ENCODE results near the gene CLMN. TPM values are rescaled to one million over a fixed set of nuclear protein-coding genes. Genes with fewer than 3 reads are reported as not detected.
A peak's percentile ranks its signal among the peaks of the same experiment; 100 is the strongest.

The CLMN gene
- total and polyA plus RNA-seq, 2 of the 13 experiments (the other 11 are each of a cell fraction or from before 2014, with no cell fraction given) = 15.1 to 16.7 TPM

DNA sequence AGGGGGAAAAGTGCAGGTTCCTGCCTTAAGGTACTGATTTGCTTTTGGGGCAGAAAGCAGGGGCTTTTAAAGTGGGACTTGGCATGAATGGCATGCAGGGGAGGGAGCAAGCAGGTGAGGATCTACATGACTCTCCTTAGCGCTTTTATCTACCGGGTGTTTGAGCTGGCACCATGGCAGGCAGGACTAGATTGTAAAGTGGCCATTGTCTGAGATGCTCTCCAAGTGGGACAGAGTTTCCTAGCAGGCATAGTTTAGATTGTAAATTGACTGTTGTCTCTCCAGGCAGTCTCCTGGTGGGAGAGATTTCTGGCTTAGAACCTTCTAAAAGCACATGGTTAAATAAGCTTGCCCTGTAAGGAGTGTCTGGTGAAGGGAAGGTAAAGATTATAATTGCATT lies 157.1 kb downstream of the CLMN start:
- Histone ChIP-seq H3K4me1 (ENCODE audit: insufficient read depth, low read length) (peaks cover 19% of the 10 kb centered on the region), H3K9me3 (ENCODE audit: low read length) (peaks cover 10% of the 10 kb centered on the region; the same call in 1 of the 2 replicates), H2AFZ (ENCODE audit: low read length) (no peak overlapping the region), H4K20me1 (ENCODE audit: insufficient read depth, low read length) (no peaks in the 10 kb centered on the region), H3K79me2 (ENCODE audit: insufficient read depth, low read length) (peaks cover 6% of the 10 kb centered on the region), H3K36me3 (replicated peaks in 1 of 2; ENCODE audit: control insufficient read depth in 1 of 2, insufficient read depth in 2 of 2, low read length in 2 of 2) (no peaks in the 10 kb centered on the region), H3K9ac (ENCODE audit: insufficient read depth, low read depth, low read length) (no peak overlapping the region), H3K4me3 (replicated peaks in 1 of 3; ENCODE audit: insufficient read depth in 1 of 3, low read depth in 2 of 3, low read length in 3 of 3) (no peak overlapping the region), H3K27ac (ENCODE audit: extremely low read length, insufficient read depth, low read length) (no peak overlapping the region), H3K4me2 (ENCODE audit: low read depth, low read length) (no peak overlapping the region), H3K27me3 (ENCODE audit: control insufficient read depth in 1 of 2, insufficient read depth in 2 of 2, low read length in 2 of 2) (no peaks in the 10 kb centered on the region)
- POLR2A ChIA-PET = no interaction called here
- in situ Hi-C loops (cut with HindIII; ENCODE audit: extremely low pct_ligation_motif_present, low pct_unique_long_range_greater_than_20kb) = no loop called here
- ATAC-seq = no peak
- CTCF ChIA-PET (ENCODE audit: low intra/inter-chr PET ratio, low total read pairs) = no interaction called here
- no peak for FAIRE-seq
- DNase-seq (ENCODE audit: low spot score) = no peak
- TF ChIP-seq ZNF207 (IDR thresholded peaks at IDR 0.05; ENCODE audit: borderline replicate concordance) = no peak
- TF ChIP-seq ZNF556 (CRISPR knock-in tag; IDR thresholded peaks at IDR 0.05; ENCODE audit: borderline replicate concordance) = no peak
- no peak for TF ChIP-seq ZNF562 (CRISPR knock-in tag; IDR thresholded peaks at IDR 0.05; ENCODE audit: borderline replicate concordance)
- TF ChIP-seq, protein P1, sequence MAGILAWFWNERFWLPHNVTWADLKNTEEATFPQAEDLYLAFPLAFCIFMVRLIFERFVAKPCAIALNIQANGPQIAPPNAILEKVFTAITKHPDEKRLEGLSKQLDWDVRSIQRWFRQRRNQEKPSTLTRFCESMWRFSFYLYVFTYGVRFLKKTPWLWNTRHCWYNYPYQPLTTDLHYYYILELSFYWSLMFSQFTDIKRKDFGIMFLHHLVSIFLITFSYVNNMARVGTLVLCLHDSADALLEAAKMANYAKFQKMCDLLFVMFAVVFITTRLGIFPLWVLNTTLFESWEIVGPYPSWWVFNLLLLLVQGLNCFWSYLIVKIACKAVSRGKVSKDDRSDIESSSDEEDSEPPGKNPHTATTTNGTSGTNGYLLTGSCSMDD (CRISPR knock-in tag; IDR thresholded peaks at IDR 0.05) = no peak
- 100% methylated on average over 2 of the region's 2 CpGs for WGBS (ENCODE audit: low lambda C conversion rate)
- intact Hi-C loops (cut with micrococcal nuclease; ENCODE audit: unreplicated experiment) = no loop called here
- no TSS peak for BruUV-seq (replicated peaks)

DNA sequence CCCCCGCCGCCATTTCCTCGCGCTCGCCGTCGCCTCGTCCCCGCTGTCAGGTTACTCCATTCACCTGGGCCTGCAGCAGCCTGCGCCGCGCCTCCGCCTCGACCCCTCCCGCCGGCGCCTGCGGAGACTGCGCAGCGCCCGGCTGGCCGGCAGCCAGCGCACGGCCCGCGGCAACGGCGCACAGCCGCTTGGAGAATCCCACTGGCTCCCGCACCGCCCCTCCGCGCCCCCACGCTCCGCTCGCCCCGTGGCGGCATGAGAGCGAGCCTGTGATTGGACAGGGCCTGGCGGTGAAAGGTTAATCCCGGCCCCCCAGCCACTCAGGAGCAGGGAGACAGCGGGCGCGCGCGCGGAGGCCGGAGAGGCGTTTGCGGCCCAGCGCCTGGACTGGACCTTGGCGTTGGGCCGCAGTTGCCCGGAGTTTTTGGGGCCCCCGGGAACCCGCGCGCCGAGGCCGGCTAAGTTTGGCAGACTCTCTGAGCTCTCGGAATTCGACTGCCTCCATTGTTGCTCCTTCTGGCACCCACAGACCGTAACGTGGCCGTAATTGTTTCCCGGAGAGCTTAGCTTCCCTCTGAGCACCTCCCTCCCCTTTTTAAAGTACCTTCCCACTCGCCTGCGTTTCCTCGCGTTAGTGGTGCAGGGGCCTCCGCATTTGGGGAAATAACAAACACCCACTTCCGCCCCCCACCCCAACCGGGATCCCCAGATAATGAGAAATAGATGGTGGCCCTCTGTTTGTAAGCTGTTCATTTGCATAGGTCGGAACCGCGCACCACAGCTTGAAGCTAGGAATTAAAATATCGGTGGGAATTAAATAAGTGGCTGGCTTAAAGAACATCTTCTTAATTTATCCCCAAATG lies 162.2 kb downstream of the CLMN start, which contains the start of gene DICER1:
Gene DICER1 (minus strand): TSS at position 203 of the 863 bp plus-strand sequence. CDS start 24,071 bp downstream, outside the sequence.
- H3K4me1 ChIP-seq (ENCODE audit: insufficient read depth, low read length) = peaks cover 43% of the 10 kb centered on the region
- intact Hi-C loops (cut with micrococcal nuclease; ENCODE audit: unreplicated experiment) = loop anchor here (10.0 kb wide), 1 partner anchor 177 kb away; no protein-coding TSS in a partner anchor
- H3K9me3 ChIP-seq (ENCODE audit: low read length) = no peaks in the 10 kb centered on the region
- 0% methylated on average over 25 of the region's 77 CpGs for WGBS (ENCODE audit: low lambda C conversion rate)
- FAIRE-seq = no peak
- peak within 1 kb of the TSS; percentile 96 for H3K27ac ChIP-seq (ENCODE audit: extremely low read length, insufficient read depth, low read length)
- H3K9ac ChIP-seq (ENCODE audit: insufficient read depth, low read depth, low read length) = peak within 1 kb of the TSS; percentile 97
- H3K36me3 ChIP-seq (replicated peaks in 1 of 2; ENCODE audit: control insufficient read depth in 1 of 2, insufficient read depth in 2 of 2, low read length in 2 of 2) = no peaks in the 10 kb centered on the region
- H2AFZ ChIP-seq (ENCODE audit: low read length) = no peak within 1 kb of the TSS
- peak; percentile 90 for ATAC-seq
- peak within 1 kb of the TSS; percentile 81 to 96 (median 85) for H3K4me3 ChIP-seq (replicated peaks in 1 of 3; ENCODE audit: insufficient read depth in 1 of 3, low read depth in 2 of 3, low read length in 3 of 3)
- no peaks in the 10 kb centered on the region for H4K20me1 ChIP-seq (ENCODE audit: insufficient read depth, low read length)
- CTCF ChIA-PET (ENCODE audit: low intra/inter-chr PET ratio, low total read pairs) = no interaction called here
- peaks cover 48% of the 10 kb centered on the region for H3K79me2 ChIP-seq (ENCODE audit: insufficient read depth, low read length)
- TSS peak; percentile 78 for BruUV-seq (replicated peaks)
- peak within 1 kb of the TSS; percentile 98 for H3K4me2 ChIP-seq (ENCODE audit: low read depth, low read length)
- no peaks in the 10 kb centered on the region; a peak in 1 of 5 replicates for H3K27me3 ChIP-seq (ENCODE audit: control insufficient read depth in 1 of 2, insufficient read depth in 2 of 2, low read length in 2 of 2)
- DNase-seq (ENCODE audit: low spot score) = peak; percentile 88
- in situ Hi-C loops (cut with HindIII; ENCODE audit: extremely low pct_ligation_motif_present, low pct_unique_long_range_greater_than_20kb) = no loop called here
- POLR2A ChIA-PET = interaction anchor here (1.0 to 1.6 kb wide), 4 partner anchors 26 to 137 kb away, joined by 3 to 6 read pairs (median 4); no protein-coding TSS in a partner anchor
- peak; percentile 89 for TF ChIP-seq MYC (CRISPR knock-in tag; IDR thresholded peaks at IDR 0.05; ENCODE audit: borderline replicate concordance)
- TF ChIP-seq, protein P2, sequence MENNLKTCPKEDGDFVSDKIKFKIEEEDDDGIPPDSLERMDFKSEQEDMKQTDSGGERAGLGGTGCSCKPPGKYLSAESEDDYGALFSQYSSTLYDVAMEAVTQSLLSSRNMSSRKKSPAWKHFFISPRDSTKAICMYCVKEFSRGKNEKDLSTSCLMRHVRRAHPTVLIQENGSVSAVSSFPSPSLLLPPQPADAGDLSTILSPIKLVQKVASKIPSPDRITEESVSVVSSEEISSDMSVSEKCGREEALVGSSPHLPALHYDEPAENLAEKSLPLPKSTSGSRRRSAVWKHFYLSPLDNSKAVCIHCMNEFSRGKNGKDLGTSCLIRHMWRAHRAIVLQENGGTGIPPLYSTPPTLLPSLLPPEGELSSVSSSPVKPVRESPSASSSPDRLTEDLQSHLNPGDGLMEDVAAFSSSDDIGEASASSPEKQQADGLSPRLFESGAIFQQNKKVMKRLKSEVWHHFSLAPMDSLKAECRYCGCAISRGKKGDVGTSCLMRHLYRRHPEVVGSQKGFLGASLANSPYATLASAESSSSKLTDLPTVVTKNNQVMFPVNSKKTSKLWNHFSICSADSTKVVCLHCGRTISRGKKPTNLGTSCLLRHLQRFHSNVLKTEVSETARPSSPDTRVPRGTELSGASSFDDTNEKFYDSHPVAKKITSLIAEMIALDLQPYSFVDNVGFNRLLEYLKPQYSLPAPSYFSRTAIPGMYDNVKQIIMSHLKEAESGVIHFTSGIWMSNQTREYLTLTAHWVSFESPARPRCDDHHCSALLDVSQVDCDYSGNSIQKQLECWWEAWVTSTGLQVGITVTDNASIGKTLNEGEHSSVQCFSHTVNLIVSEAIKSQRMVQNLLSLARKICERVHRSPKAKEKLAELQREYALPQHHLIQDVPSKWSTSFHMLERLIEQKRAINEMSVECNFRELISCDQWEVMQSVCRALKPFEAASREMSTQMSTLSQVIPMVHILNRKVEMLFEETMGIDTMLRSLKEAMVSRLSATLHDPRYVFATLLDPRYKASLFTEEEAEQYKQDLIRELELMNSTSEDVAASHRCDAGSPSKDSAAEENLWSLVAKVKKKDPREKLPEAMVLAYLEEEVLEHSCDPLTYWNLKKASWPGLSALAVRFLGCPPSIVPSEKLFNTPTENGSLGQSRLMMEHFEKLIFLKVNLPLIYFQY (CRISPR knock-in tag; IDR thresholded peaks at IDR 0.05; ENCODE audit: borderline replicate concordance) = peak; percentile 82
- peak; percentile 96 for TF ChIP-seq SPEN (CRISPR knock-in tag; IDR thresholded peaks at IDR 0.05; ENCODE audit: low read depth)
- TF ChIP-seq SRY (CRISPR knock-in tag; IDR thresholded peaks at IDR 0.05) = peak; percentile 77; the same call in 1 of the 2 replicates

Data from HepG2 (cell line).